ENCODE data around the gene SUGCT.
A peak's percentile ranks its signal among the peaks of the same experiment; 100 is the strongest.
"Not testable (repeated sequence)": the region's sequence is repeated elsewhere in the genome, so short reads cannot be mapped to it uniquely, and the experiment has no call there.

The SUGCT gene

DNA sequence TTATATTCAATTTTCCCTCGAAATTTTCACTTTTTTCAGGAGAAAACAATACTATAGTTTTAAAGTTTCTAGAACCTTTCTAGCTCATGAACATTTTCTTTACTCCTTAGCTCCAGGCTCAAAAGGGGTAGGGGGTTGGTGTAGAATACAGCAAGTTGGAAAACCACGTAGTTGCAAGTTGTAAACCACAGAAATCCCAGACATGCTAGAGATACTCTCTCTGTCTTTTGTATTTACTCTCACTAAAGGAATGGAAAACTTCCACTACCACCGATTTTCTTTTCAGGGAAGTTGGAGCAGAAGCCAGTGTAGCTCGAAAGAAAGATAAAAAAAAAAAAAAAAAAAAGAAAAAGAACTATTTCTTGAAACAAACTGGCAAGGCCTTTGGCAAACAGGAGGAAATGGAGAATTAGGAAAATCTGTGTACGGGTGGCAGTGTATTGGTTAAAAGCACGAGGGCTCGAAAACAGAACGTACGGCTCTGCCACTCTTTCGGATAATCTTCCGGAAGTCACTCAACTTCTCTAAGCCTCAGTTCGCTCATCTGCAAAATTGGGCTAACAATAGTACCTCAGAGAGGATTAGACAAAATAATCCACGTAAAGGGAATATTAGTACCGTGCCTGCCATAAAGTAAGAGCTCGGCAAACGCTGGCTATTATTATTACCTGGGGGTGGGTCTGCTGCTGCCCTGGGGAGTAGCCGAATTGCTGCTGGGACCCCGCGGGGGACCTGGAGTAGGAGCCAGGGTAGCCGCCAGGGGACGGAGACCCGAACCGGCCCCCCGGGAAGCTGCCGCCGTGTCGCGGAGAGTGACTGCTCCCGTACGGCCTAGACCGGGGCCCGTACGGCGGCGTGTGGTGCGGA lies 1.0 kb upstream of the SUGCT start:
- TF ChIP-seq CTCF (IDR thresholded peaks at IDR 0.05; ENCODE audit: low read depth, low read length) (no peak), POLR2A (IDR thresholded peaks at IDR 0.05; ENCODE audit: extremely low read depth, insufficient read length) (no peak), MYC (IDR thresholded peaks at IDR 0.05; ENCODE audit: low read depth, low read length) (peak; percentile 54)
- TF ChIP-seq, protein P1, sequence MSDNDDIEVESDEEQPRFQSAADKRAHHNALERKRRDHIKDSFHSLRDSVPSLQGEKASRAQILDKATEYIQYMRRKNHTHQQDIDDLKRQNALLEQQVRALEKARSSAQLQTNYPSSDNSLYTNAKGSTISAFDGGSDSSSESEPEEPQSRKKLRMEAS (IDR thresholded peaks at IDR 0.05; ENCODE audit: low read depth, low read length): peak; percentile 55
- H3K4me3 ChIP-seq (ENCODE audit: low read depth, low read length): peak overlapping the region; percentile 96
- DNase-seq (ENCODE audit: low read depth): peak; percentile 59

GRCh38 chr7:40135317-40135610 lies 459 bp downstream of the SUGCT start:
- H3K4me3 ChIP-seq (ENCODE audit: low read depth, low read length): no peak overlapping the region
- no peak for DNase-seq (ENCODE audit: low read depth)
- TF ChIP-seq POLR2A (IDR thresholded peaks at IDR 0.05; ENCODE audit: extremely low read depth, insufficient read length) (no peak), CTCF (IDR thresholded peaks at IDR 0.05; ENCODE audit: low read depth, low read length) (no peak), MYC (IDR thresholded peaks at IDR 0.05; ENCODE audit: low read depth, low read length) (no peak)
- TF ChIP-seq, protein P1 (IDR thresholded peaks at IDR 0.05; ENCODE audit: low read depth, low read length): no peak

DNA sequence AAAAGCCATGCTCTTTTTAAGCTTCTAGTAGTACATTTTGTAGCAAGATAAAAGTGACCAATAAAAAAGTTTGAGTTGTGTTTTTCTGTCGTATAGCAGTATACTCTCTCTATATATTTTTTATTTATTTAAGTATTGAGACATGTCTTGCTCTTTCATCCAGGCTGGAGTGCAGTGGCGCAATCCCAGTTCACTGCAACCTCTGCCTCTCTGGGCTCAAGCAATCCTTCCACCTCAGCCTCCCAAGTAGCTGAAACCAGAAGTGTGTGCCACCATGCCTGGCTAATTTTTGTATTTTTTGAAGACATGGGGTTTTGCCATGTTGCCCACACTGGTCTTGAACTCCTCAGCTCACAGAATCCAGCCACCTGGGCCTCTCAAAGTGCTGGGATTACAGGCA lies 2.8 kb downstream of the SUGCT start:
- no peak for DNase-seq (ENCODE audit: low read depth)
- TF ChIP-seq, protein P1 (IDR thresholded peaks at IDR 0.05; ENCODE audit: low read depth, low read length): no peak
- no peak for TF ChIP-seq MYC (IDR thresholded peaks at IDR 0.05; ENCODE audit: low read depth, low read length)
- TF ChIP-seq CTCF (IDR thresholded peaks at IDR 0.05; ENCODE audit: low read depth, low read length): no peak
- no peak for TF ChIP-seq POLR2A (IDR thresholded peaks at IDR 0.05; ENCODE audit: extremely low read depth, insufficient read length)
- H3K4me3 ChIP-seq (ENCODE audit: low read depth, low read length): no peak overlapping the region

- TF ChIP-seq CTCF (IDR thresholded peaks at IDR 0.05; ENCODE audit: low read depth, low read length): no peak
- no peak for TF ChIP-seq POLR2A (IDR thresholded peaks at IDR 0.05; ENCODE audit: extremely low read depth, insufficient read length)
- no peak for TF ChIP-seq MYC (IDR thresholded peaks at IDR 0.05; ENCODE audit: low read depth, low read length)
- TF ChIP-seq, protein P1 (IDR thresholded peaks at IDR 0.05; ENCODE audit: low read depth, low read length): no peak
- H3K4me3 ChIP-seq (ENCODE audit: low read depth, low read length): no peak overlapping the region
- no peak for DNase-seq (ENCODE audit: low read depth)
Measured at GRCh38 chr7:40138973-40139372, 4.2 kb downstream of the SUGCT start.

GRCh38 chr7:40139891-40140290 lies 5.1 kb downstream of the SUGCT start:
- not testable (repeated sequence) for H3K4me3 ChIP-seq (ENCODE audit: low read depth, low read length); DNase-seq (ENCODE audit: low read depth)

DNA sequence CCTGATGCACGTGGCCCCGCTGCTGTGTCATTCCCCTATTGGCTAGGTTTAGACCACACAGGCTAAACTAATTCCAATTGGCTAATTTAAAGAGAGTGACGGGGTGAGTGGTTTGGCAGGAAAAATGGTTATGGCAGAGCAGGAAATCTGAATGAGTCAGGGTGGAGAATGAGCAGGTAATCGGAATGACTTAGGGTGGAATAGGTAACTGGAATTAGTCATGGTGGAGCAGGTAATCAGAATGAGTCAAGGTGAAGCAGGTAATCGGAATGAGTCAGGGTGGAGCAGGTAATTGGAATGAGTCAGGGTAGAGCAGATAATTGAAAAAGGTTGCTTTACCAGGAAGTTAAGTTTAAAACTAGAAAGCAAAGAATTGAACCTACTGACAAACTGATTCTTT lies 7.1 kb downstream of the SUGCT start:
- H3K4me3 ChIP-seq (ENCODE audit: low read depth, low read length); DNase-seq (ENCODE audit: low read depth): not testable (repeated sequence)

DNA sequence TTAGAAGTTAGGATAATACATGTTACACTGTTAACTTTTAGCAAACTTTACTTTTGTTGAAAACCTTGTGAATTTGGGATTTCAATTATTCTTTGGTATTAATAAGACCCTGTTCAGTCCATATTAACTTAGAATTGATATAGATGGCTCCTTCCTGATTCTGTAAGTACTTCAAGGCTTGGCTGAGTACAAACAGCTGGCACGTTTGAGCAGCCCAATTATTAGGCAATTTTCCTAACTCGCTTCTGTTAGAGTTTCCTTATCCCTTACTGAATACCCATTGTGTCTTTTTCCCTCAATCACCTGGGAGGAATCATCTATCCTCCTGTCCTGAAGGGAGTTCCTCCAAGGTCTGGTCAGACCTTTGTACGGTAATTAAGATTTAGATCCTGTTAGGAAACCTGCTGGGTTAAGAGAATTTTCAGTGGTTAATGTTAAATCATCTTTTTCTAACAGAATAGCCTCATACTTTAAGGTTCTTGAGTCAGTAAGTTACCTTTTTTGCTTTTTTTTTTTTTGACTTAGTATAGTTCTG lies 10.9 kb downstream of the SUGCT start:
- not testable (repeated sequence) for DNase-seq (ENCODE audit: low read depth); H3K4me3 ChIP-seq (ENCODE audit: low read depth, low read length)
